GM12874 (cell line): Measurements from ENCODE around the gene ZIC5.

Experiments
- TF ChIP-seq, protein P1 (sequence below): IDR thresholded peaks from 2 replicates; pipeline ENCODE4 v1.5.1; 2011; ENCODE audit warnings: low read depth, mild to moderate bottlenecking, control low read depth, low read length, moderate library complexity; ENCODE audit not compliant: insufficient read depth

Gene ZIC5

DNA sequence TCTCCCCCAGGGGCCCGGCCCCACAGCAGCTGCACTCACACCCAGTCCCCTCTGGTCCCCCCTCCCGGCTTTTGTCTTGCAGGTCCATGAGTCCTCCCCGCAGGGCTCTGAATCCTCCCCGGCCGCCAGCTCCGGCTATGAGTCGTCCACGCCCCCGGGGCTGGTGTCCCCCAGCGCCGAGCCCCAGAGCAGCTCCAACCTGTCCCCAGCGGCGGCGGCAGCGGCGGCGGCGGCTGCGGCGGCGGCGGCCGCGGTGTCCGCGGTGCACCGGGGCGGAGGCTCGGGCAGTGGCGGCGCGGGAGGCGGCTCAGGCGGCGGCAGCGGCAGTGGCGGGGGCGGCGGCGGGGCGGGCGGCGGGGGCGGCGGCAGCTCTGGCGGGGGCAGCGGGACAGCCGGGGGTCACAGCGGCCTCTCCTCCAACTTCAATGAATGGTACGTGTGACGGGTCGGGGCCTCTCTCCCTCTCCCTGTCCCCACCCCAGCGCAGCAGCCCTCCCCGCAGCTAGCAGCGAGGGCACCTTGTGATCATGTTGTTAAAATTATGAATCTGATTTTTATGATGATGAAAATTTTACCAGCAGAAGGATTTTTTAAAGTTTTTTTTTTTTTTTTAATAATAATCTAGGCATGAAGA is 13.8 kb upstream of the ZIC5 start:
- TF ChIP-seq, protein P1, sequence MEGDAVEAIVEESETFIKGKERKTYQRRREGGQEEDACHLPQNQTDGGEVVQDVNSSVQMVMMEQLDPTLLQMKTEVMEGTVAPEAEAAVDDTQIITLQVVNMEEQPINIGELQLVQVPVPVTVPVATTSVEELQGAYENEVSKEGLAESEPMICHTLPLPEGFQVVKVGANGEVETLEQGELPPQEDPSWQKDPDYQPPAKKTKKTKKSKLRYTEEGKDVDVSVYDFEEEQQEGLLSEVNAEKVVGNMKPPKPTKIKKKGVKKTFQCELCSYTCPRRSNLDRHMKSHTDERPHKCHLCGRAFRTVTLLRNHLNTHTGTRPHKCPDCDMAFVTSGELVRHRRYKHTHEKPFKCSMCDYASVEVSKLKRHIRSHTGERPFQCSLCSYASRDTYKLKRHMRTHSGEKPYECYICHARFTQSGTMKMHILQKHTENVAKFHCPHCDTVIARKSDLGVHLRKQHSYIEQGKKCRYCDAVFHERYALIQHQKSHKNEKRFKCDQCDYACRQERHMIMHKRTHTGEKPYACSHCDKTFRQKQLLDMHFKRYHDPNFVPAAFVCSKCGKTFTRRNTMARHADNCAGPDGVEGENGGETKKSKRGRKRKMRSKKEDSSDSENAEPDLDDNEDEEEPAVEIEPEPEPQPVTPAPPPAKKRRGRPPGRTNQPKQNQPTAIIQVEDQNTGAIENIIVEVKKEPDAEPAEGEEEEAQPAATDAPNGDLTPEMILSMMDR = no peak

DNA sequence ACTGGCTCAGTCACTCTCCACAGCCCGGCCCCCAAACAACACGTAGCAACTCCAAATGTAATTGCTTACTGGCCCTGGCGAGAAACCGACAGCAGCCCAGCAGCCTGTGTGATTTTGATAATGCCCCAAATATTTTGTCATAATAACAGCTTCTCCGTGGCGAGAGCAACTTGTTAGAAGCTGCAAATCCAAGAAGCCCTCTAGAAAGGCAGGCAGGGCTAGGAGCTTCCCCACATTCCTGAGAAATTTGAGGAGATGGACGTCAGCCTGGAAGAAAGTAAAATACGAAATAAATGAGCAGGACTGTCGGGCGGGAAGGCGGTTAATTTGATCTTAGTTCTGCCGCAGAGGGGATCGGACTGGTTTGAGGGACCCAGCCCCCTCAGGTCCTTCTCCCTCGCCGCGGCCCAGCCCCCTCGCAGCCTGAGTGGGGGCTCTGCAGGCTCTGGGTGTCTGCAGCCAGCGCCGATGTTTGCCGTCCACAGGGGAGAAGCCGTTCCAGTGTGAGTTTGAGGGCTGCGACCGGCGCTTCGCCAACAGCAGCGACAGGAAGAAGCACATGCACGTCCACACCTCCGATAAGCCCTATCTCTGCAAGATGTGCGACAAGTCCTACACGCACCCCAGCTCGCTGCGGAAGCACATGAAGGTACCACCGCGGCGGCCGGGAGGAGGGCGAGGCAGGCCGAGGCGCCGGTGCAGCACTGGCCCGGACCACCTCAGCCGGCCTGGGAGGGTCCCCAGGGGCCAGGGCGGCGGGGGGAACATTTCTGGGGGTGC is 13.1 kb upstream of the ZIC5 start:
- TF ChIP-seq, protein P1 = no peak

DNA sequence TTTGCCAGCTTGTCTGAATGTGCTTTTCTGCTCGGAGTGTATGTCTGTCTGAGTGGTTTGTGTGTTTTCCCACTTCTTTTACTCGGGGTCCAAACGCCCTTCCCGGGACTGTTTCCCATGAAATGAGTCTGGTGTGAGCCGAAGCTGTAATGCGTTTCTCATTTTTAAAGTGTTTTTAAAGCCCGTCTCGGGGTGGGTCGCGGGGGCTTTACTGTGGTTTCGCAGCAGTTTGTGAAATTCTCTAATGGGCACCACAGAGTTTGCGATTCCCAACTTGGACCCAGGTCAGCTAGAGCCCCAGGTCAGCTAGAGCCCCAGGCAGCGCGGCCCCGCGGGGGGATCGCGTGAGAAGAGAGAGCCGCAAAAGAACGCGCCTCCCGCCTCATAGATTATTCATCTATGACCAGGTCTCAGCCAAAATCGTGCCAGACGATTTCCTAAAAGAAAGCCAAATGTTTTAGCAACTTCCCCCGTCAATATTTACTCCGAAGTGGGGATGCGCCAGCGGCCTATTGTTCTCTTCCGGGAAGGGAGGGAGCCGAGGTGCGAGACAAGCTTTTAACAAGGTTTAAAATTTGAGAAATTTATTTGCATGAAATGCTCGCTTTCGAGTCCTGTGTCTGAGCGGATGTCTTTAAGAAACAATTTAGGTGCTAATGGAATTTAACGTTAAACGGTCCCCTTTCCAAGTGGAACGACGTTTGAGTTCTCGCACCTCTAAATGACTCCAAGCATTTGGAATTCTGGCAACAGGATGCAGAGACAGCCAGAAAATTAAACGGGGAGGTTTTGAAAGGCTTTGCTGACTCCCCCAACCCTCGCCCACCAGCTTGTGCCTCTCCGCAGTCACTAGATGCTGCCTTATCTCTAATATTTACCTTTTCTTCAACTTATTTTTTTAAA is 12.2 kb upstream of the ZIC5 start:
- TF ChIP-seq, protein P1 = no peak

DNA sequence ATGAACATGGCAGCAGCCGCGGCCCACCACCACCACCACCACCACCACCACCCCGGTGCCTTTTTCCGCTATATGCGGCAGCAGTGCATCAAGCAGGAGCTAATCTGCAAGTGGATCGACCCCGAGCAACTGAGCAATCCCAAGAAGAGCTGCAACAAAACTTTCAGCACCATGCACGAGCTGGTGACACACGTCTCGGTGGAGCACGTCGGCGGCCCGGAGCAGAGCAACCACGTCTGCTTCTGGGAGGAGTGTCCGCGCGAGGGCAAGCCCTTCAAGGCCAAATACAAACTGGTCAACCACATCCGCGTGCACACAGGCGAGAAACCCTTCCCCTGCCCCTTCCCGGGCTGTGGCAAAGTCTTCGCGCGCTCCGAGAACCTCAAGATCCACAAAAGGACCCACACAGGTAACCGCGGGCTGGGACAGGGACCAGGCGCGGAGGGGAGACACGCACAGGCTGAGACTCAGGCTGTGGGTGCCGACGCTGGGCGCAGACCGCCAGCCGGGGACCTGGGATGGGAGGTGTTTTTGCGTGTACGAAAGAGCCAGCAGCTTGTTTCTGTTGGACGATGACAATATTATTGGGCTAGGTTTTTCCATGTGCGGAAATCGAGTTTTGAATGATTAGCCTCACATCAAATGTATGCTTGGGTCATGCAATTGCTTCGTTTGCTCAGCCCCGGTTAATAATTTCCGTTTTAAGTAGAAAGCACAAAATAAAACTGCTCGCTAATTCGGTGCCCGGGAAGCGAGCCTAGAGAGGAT is 11.3 kb upstream of the ZIC5 start:
- TF ChIP-seq, protein P1 = no peak

DNA sequence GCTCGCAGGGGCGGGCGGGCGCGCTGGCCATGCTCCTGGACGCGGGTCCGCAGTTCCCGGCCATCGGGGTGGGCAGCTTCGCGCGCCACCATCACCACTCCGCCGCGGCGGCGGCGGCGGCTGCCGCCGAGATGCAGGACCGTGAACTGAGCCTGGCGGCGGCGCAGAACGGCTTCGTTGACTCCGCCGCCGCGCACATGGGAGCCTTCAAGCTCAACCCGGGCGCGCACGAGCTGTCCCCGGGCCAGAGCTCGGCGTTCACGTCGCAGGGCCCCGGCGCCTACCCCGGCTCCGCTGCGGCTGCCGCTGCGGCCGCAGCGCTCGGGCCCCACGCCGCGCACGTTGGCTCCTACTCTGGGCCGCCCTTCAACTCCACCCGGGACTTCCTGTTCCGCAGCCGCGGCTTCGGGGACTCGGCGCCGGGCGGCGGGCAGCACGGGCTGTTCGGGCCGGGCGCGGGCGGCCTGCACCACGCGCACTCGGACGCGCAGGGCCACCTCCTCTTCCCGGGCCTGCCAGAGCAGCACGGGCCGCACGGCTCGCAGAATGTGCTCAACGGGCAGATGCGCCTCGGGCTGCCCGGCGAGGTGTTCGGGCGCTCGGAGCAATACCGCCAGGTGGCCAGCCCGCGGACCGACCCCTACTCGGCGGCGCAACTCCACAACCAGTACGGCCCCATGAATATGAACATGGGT is 10.6 kb upstream of the ZIC5 start:
- TF ChIP-seq, protein P1 = no peak

DNA sequence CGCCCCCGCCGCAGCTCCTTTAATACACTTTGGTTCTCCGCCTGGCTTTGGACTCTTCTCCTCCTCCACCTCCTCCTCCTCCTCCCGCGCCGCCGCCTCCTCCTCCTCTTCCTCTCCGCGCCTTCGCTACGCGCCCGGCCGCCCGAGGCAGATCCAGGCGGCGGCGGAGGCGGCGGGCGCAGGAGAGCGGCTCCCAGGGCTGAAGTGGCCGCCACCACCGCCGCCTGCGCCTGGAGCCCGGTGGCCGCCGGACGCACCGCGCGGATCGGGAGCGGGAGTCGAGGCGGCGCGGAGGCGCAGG is 10.1 kb upstream of the ZIC5 start, which contains the start of gene ZIC2:
Gene ZIC2 (plus strand): TSS at position 50 of the 301 bp plus-strand sequence. CDS start 281 bp downstream, outside the sequence.
- TF ChIP-seq, protein P1 = no peak
